GM19452 (cell line): ENCODE results near the gene GRM4.

Source experiments
- ATAC-seq: cut with Tn5 transposase; IDR thresholded peaks from one replicate; pipeline ENCODE4 v1.9.1; 2021; ENCODE audit not compliant: unreplicated experiment

GRM4 gene

DNA sequence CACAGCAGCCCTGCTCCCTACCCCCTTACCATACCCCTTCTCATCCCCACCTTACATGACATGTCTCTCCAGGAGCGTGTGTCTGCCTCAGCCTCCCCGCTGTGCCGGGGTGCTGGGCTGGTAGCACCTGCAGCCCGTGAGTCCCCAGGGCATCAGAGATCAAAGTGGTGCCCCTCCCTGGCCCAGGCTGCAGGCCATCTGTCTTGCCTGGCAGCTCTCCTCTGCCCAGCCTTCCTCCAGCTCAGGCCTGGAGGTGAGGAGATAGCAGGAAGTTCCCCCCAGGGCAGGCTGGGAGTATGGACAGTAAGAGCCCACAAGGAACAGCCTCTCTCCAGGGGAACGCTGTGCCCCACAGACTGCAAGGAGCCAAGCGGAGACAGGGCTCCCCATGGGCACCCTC is 35.3 kb downstream of the GRM4 start:
- ATAC-seq = no peak

DNA sequence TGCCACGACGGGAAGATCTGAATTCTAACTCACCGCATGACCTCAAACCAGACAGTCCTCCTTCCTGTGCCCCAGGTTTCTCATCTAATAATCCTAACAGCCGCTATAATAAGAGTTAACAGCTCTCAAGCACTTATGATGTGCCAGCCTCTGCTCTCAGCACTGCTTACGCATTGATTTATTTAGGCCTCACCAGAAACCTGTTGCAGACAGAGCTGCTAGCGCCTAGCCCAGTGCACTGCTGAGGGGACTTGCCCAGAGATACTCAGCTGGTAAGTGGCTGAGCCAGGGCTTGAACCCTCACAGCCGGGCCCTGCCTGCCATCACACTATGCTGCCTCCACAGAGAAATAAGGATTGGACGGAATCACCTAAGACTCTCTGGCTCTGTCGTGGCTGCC is 37.7 kb downstream of the GRM4 start:
- no peak for ATAC-seq

GRCh38 chr6:34106900-34107299 is 39.0 kb downstream of the GRM4 start:
- ATAC-seq = no peak

- no peak for ATAC-seq
Observed at GRCh38 chr6:34106421-34106820, 39.5 kb downstream of the GRM4 start.

- ATAC-seq = no peak
Observed at GRCh38 chr6:34104628-34105027, 41.3 kb downstream of the GRM4 start.

DNA sequence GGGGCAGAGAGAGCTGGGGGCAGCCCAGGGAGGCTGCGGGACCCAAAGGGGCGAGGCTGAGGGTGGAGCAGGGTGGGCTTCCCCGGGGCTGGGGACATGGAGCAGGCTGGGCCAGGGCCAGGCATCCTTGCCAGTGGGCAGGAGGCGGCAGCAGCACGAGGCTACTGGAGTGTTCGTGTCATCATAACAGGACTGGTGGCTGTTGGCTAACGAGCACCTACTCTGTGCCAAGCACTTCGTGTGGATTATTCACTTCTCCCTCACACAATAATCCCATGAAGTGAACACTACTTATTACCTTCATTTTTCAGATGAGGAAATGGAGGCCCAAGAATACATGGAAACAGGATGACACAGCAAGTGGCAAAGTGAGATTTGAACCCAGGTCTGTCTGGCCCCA is 41.7 kb downstream of the GRM4 start:
- ATAC-seq = no peak

- no peak for ATAC-seq
Observed at GRCh38 chr6:34103321-34103720, 42.6 kb downstream of the GRM4 start.

GRCh38 chr6:34102696-34103095 is 43.2 kb downstream of the GRM4 start:
- ATAC-seq = no peak

DNA sequence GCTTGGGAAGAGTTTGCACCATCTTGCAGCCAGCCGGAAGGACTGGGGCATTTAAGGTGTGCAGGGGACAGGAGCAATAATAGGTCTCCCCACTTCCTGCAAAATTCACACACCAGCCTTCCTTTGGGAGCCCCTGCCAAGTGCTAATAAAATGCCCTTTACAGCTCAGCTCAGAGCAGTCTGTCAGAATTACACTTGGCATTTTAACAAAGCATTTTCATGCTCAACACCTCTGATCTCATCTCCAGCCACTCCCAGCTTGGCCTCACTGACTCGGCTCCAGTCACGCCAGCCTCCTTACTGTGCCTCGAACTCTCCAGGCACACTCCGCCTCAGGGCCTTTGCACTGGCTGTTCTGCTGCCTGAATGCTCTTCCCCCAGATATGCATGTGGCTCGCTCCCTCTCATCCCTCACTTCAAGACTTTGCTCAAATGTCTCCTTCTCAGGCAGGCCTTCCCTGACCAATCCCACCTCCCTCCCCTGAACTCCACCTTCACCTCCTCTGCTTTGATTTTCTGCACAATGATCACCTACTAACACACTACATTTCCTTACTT is 43.7 kb downstream of the GRM4 start:
- ATAC-seq = no peak

- no peak for ATAC-seq
Observed at GRCh38 chr6:34100788-34101187, 45.1 kb downstream of the GRM4 start.

GRCh38 chr6:34099878-34100277 is 46.0 kb downstream of the GRM4 start:
- ATAC-seq = no peak

DNA sequence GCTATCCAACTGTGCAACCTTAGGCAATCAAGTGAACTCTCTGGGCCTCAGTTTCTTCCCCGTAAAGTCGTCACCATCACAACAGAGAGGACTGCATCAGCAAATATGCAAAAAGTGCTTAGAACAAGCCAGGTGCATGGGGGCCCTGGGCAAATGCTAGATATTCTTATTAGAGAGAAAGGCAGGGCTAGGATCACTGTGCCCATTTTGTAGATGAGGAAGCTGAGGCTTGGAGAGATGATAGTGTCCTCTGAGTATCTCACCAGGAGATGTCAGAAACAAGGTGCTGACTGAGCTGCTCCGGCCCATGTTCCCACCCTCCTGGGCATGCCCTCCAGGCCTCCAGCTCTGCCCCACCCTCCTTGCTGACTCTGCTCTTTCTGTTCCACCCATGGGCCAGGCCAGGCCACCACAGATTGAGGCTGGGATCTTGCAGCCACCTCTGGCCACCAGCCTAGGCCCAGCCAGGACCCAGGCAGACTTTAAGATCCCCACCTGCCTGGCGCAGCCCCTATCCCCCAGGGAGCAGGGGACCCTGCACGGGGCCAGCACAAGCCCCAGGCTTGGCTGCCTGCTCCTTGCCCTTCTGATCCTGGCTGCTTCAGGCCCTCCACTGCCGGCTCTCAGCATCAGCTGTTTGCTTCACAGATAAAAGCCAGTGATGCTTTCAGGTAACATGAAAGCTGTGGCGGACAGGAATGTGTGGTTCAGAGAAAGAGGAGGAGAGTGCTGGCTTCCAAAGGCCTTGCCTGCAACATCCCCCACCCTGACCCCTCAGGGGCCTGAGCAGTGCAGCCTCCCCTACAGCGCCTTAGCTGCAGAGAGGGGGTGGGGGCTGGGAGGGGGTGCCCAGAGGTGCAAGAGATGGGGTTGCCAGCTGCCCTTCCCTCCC is 47.6 kb downstream of the GRM4 start:
- no peak for ATAC-seq

DNA sequence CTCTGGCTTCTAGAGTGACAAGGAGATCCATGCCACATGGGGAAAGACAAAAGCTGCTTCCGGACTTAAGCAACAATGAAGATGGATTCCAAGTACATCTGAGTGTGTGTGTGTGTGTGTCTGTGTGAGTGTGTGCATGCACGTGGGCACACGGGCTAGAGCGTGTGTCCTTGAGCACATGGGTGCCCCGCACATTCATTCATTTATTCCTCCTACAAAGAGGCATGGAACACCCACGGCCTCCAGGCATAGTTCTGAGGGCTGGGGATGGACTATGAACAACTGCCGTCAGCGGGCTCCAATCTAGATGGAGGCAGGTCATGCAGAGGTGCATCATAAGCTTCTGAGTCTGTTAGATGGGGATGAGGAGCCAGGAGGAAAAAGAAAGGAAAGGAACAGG is 49.1 kb downstream of the GRM4 start:
- ATAC-seq = no peak

- ATAC-seq = no peak
Observed at GRCh38 chr6:34096193-34096592, 49.7 kb downstream of the GRM4 start.

GRCh38 chr6:34095741-34096140 is 50.1 kb downstream of the GRM4 start:
- no peak for ATAC-seq

- ATAC-seq = no peak
Observed at GRCh38 chr6:34095136-34095505, 50.8 kb downstream of the GRM4 start.

- no peak for ATAC-seq
Observed at GRCh38 chr6:34094474-34095135, 51.3 kb downstream of the GRM4 start.

DNA sequence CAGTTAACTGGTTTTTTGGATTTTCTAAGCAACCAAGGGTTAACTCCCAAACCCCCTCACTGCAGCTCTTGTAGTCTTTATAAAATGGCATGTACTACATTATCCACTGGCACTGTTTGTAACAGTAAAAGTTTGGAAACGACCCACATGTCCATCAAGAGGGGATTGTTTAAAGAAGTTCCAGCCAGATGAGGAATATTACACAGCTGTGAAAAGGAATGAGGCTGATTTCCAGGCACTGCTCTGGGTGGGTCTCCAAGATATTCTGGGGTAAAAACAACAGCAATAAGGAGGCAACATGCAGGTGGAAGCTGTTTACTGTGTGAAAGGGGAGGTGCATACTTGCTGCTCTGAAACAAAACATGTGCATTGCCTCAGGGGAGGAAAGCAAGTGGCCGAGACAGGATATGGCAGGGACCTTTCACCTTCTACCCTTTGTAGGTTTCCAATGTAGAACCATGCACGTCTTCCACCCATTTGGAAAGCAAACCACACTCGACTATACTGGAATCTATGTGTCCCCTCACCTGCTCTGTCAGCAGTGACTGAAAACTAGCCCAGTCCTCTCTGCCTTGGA is 51.9 kb downstream of the GRM4 start:
- no peak for ATAC-seq

DNA sequence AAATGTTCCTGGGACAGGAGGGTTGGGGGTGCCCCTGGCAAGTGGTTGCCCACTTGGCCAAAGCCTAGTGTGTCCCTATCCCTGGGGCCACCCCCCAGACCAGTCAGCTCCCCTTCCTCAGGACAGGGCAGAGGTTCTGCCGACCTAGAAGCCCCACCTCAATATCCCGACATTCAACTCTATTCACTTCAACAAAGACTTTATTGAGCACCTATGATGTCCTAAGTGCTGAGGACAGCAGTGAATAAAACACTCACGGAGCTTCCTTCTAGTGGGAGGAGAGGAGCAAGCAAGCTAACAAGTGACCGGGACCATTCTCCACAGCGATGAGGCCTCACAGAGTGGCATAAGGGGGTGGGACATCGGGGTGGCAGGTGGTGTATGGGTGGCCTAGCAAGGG is 52.7 kb downstream of the GRM4 start:
- no peak for ATAC-seq

DNA sequence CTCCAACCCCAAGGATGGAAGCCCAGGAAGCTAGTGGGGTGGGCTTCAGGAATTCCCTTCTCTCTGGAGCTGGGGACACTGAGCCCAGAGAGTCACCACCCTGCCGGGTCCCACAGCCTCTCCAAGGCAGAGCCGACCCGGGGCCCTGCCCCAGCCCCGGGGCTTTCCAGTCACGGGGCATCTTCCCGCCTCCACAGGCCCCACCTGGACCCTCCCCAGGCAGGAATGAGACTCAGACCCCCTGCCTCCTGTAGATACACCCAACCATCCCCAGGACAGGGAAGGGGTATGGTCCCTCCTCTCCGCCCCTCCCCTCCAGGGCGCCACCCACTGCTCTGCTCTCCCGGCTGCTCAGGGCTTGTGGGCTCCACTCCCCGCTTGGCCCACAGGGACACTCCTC is 53.3 kb downstream of the GRM4 start:
- ATAC-seq = no peak

- no peak for ATAC-seq
Observed at GRCh38 chr6:34090935-34091334, 55.0 kb downstream of the GRM4 start.

- ATAC-seq = no peak
Observed at GRCh38 chr6:34090529-34090928, 55.4 kb downstream of the GRM4 start.
